Dermis microvascular lymphatic vessel endothelial cell (primary cell): ENCODE results near the gene CDHR4. TPM values are rescaled to one million over a fixed set of nuclear protein-coding genes. Genes with fewer than 3 reads are reported as not detected.

Source experiments
- total RNA-seq: library from RNA; depleted of rRNA; stranded (reverse); fragments of >200 nt; gene quantifications from 2 replicates; pipeline ENCODE4 v1.2.1, GENCODE V29; 2014

The CDHR4 gene
- total RNA-seq, 1 donor from 2014 or later = not detected

Other genes starting within 250 kb of the CDHR4 start
- gene BSN, start 245.4 kb downstream of the CDHR4 start, total RNA-seq = under 0.01 TPM in 2 replicates
- gene APEH, start 125.5 kb downstream of the CDHR4 start, total RNA-seq = 108 and 118 TPM in 2 replicates
- gene MST1, start 110.4 kb downstream of the CDHR4 start, total RNA-seq = 1.8 and 2.1 TPM in 2 replicates
- 18.4 and 28.6 TPM in 2 replicates for gene RNF123, start 110.3 kb downstream of the CDHR4 start, total RNA-seq
- not detected in 2 replicates for gene AMIGO3, start 80.2 kb downstream of the CDHR4 start, total RNA-seq
- gene GMPPB, start 75.9 kb downstream of the CDHR4 start, total RNA-seq = 20.9 and 28.2 TPM in 2 replicates
- gene IP6K1, start 13.3 kb downstream of the CDHR4 start, total RNA-seq = 41.1 and 60.8 TPM in 2 replicates
- gene INKA1, start 3.4 kb upstream of the CDHR4 start, total RNA-seq = 13.6 and 15.0 TPM in 2 replicates
- gene UBA7, start 14.1 kb upstream of the CDHR4 start, total RNA-seq = 21.6 and 37.4 TPM in 2 replicates
- 1.8 and 3.2 TPM in 2 replicates for gene TRAIP, start 56.7 kb upstream of the CDHR4 start, total RNA-seq
- gene CAMKV, start 70.0 kb upstream of the CDHR4 start, total RNA-seq = not detected in 2 replicates
- 0.13 TPM in 2 replicates for gene MST1R, start 104.0 kb upstream of the CDHR4 start, total RNA-seq
- 6.5 and 10.0 TPM in 2 replicates for gene MON1A, start 129.9 kb upstream of the CDHR4 start, total RNA-seq
- gene RBM6, start 140.3 kb upstream of the CDHR4 start, total RNA-seq = 21.4 and 32.1 TPM in 2 replicates